Mucosa of descending colon (tissue), 3 donors: ENCODE results near the gene ATP10B. TPM values are rescaled to one million over a fixed set of nuclear protein-coding genes. Genes with fewer than 3 reads are reported as not detected.

Experiments used
- ATAC-seq: fragments of 200-7000 bp; cut with Tn5 transposase; one replicate; pipeline ENCODE4 v1.9.1; 2020; ENCODE audit warnings: mild to moderate bottlenecking, moderate library complexity
- DNase-seq, 3 donors: peaks; one replicate each; pipeline ENCODE4 v3.0.0-alpha.2; 2020
- H3K36me3 ChIP-seq: fragments of 200-600 bp; one replicate; pipeline ENCODE4 v1.8.0; 2021; ENCODE audit warnings: low read depth, mild to moderate bottlenecking
- H3K4me1 ChIP-seq: fragments of 200-600 bp; one replicate; pipeline ENCODE4 v1.8.0; 2021; ENCODE audit warnings: low read depth, mild to moderate bottlenecking
- H3K4me3 ChIP-seq: fragments of 200-600 bp; one replicate; pipeline ENCODE4 v1.8.0; 2021; ENCODE audit warnings: mild to moderate bottlenecking
- H3K9me3 ChIP-seq: fragments of 200-600 bp; one replicate; pipeline ENCODE4 v1.8.0; 2021; ENCODE audit warnings: mild to moderate bottlenecking
- CTCF ChIP-seq: fragments of 200-600 bp; IDR thresholded peaks from one replicate; pipeline ENCODE4 v1.8.0; 2022; ENCODE audit warnings: antibody characterized with exemption, mild to moderate bottlenecking
- intact Hi-C, 2 donors: fragments of 100-400 bp; cut with DNase I in 1 of 2; cut with micrococcal nuclease in 1 of 2; formaldehyde crosslinking; loops; one replicate each; pipeline versions ENCODE4 v1.11.0 to v1.11.1; 2022; cut with DNase I, micrococcal nuclease
- total RNA-seq, 3 donors: library from RNA; stranded (reverse); fragmentation: NEBNext Ultra II Directional in 2 of 3; extraction: Animal tissue kit (Norgen Biotek cat#: 25700) in 2 of 3; gene quantifications; one replicate each; pipeline versions ENCODE4 v1.2.1 to v1.2.4, GENCODE V29; 2021 to 2023
- donor health status: DM: no; HTN: no; CAD: no; lungs with moderate emphysema.
- donor health status: DM: no; HTN: no; CAD: no.
- donor health status: DM: no; HTN: yes; CAD: no.

Gene ATP10B
- total RNA-seq, 3 donors from 2014 or later = 112 to 265 (median 211) TPM

GRCh38 chr5:160869989-160870521, 18.0 kb upstream of the ATP10B start:
- DNase-seq (no peak), ATAC-seq (peak; percentile 54)
- no peak for TF ChIP-seq CTCF
- intact Hi-C loops = no loop called here
- H3K4me3 ChIP-seq = no peak overlapping the region
- no peaks in the 10 kb centered on the region for H3K4me1 ChIP-seq
- H3K9me3 ChIP-seq = no peaks in the 10 kb centered on the region
- no peaks in the 10 kb centered on the region for H3K36me3 ChIP-seq

DNA sequence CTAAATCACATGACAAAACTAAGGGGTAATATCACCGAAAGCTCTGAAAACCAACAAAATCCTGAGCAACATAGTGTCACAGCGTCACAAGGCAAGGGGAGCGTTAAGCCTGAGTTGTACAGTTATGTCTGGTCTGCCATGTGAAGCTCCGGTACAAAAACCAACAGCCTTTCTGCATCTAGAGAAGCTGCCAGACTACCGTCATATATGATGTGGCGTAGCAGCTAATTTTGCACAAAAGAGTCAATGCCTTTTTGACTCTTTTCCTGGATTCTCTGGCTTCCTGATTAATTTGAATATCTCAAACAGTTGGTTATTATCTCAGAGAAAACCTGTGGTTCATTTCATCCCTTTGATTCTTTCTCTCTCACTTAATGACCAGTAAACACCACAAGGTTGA, 16.0 kb upstream of the ATP10B start:
- H3K4me3 ChIP-seq = no peak overlapping the region
- no peak for TF ChIP-seq CTCF
- ATAC-seq (no peak), DNase-seq (no peak)
- no peaks in the 10 kb centered on the region for H3K9me3 ChIP-seq
- no peaks in the 10 kb centered on the region for H3K36me3 ChIP-seq
- intact Hi-C loops = no loop called here
- no peaks in the 10 kb centered on the region for H3K4me1 ChIP-seq

DNA sequence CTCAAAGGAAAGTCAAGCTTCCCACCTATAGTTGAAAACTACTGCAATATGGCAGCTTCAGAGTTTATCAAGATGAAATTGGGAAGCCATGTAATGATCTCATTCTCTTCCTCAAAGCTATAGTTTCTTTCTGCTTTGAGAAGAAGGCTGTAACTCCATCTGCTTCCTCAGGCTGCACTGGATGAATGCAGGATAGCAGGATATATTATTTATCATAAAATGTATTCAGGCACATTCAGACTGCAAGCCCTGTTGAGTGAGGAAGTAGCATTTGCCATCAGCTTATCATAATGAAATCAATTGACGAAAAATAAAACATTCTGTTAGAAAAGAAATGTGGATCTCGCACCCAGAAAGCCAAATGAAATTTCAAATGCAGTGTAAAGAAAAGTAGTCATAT, 560 bp downstream of the ATP10B start:
- TF ChIP-seq CTCF = no peak
- no peaks in the 10 kb centered on the region for H3K4me1 ChIP-seq
- DNase-seq = no peak
- H3K36me3 ChIP-seq = no peaks in the 10 kb centered on the region
- no peaks in the 10 kb centered on the region for H3K9me3 ChIP-seq
- no peak overlapping the region for H3K4me3 ChIP-seq
- intact Hi-C loops = no loop called here
- ATAC-seq = no peak

- intact Hi-C loops = no loop called here
- TF ChIP-seq CTCF = no peak
- ATAC-seq (no peak), DNase-seq (no peak)
- H3K4me1 ChIP-seq = no peaks in the 10 kb centered on the region
- no peaks in the 10 kb centered on the region for H3K9me3 ChIP-seq
- H3K36me3 ChIP-seq = no peaks in the 10 kb centered on the region
- no peak overlapping the region for H3K4me3 ChIP-seq
Observed at GRCh38 chr5:160850421-160850820, 1.6 kb downstream of the ATP10B start.

- DNase-seq (no peak), ATAC-seq (no peak)
- H3K9me3 ChIP-seq = no peaks in the 10 kb centered on the region
- H3K36me3 ChIP-seq = no peaks in the 10 kb centered on the region
- H3K4me1 ChIP-seq = no peaks in the 10 kb centered on the region
- H3K4me3 ChIP-seq = no peak overlapping the region
- intact Hi-C loops = no loop called here
- TF ChIP-seq CTCF = no peak
Observed at GRCh38 chr5:160847526-160848085, 4.4 kb downstream of the ATP10B start.

GRCh38 chr5:160846642-160847041, 5.4 kb downstream of the ATP10B start:
- no peak for DNase-seq
- no peak for TF ChIP-seq CTCF
- no peaks in the 10 kb centered on the region for H3K9me3 ChIP-seq
- ATAC-seq = no peak
- H3K4me3 ChIP-seq = no peak overlapping the region
- H3K4me1 ChIP-seq = no peaks in the 10 kb centered on the region
- intact Hi-C loops = no loop called here
- H3K36me3 ChIP-seq = no peaks in the 10 kb centered on the region
